COLO668 (cell line): ENCODE measurements around the gene ZBTB47.

Source experiments
- DNase-seq: peaks from one replicate; lab custom pipeline; 2025; ENCODE audit not compliant: unreplicated experiment; lab: John Stamatoyannopoulos, UW

ZBTB47 gene

DNA sequence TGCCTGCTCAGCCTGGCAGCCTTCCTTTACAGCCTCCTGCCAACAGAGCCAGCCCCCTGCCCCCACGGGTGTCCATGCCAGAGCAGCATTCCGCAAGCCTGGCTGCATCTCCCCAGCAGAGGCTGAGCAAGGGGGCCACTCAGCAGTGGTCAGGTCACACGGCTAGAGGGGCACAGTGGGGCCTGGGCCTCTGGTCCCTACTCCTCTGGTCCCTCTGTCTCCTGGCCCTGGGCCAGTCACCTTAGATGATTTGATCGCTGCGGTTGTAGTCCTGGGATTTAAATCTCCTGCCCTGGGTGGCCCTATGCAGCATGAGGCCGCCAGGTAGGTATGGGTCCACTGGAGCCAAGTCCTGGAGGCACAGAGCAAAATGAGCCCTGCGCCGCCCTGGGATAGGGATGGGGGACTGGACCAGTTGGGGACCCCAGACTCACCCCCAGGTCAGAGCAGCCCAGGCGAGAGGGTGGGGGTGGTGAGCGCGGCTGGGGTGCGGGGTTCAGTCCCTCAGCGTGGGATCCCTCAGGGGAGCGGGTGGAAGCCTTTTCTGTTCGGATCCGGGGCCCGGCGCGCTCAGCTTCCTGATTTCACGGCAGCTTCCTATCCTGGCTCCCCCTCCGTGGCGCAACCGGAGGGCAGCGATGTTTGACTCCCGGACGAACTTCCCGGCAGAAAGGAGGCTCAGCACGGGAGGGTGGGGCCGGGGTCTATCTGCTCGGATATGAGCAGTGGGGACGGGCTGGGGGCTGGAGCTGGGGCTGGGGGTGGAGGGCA lies at the start of gene ZBTB47:
Gene ZBTB47 (plus strand): TSS at position 138 of the 771 bp plus-strand sequence. CDS start 4,659 bp downstream, outside the sequence.
- DNase-seq: peak; percentile 31

- peak; percentile 8 for DNase-seq
Measured at GRCh38 chr3:42605546-42606173, 47.8 kb upstream of the ZBTB47 start.

DNA sequence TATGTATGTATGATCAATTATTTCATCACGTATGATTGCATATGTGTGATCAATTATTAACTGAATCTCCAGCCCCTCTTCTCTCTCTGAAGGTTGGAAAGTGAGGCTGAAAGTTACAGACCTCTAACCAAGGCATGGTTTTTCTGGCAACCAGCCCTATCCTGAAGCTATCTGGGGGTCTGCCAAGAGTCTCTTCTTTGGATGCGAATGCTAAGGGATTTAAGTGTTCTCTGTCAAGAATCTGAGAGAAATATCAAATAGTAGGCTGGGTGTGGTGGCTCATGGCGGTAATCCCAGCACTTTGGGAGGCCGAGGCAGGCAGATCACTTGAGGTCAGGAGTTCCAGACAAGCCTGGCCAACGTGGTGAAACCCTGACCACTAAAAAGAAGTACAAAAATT lies 44.9 kb upstream of the ZBTB47 start:
- no peak for DNase-seq

DNA sequence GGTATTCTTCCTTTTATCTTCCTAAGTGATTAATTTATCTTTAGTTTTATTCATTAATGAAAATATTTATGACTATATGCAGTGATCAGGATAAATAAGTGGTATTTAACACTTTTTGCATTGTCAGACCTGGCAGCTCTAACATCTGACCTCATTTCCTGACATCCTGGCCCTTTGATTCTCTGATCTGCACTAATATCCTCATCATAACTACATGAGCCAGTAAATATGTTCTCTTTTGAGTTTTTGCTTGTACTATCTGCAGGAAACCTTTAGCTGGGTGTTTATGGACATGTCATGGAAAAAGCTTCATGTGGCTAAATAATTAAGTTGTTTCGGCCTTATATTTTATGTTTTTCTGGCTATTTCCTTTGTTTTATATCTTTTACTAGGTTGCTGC lies 42.5 kb upstream of the ZBTB47 start:
- no peak for DNase-seq

DNA sequence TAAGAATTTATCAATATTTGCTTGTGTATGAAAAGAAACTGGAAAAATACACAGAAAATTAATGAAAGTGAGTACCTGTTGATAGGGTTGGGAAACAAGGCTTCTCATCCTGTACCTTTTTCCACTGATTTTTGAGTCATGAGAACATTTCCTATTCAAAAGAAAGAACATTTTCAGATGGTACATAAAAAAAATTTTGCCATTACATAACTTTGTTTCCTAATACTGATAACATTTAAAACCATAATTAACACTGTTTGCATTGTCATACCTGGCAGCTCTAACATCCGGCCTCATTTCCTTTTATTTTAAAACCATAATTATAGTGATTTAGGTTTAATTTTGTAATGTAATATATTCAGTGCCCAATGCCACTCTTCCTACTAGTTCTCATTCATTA lies 41.3 kb upstream of the ZBTB47 start:
- DNase-seq: no peak

GRCh38 chr3:42612928-42613327 lies 40.6 kb upstream of the ZBTB47 start:
- no peak for DNase-seq

DNA sequence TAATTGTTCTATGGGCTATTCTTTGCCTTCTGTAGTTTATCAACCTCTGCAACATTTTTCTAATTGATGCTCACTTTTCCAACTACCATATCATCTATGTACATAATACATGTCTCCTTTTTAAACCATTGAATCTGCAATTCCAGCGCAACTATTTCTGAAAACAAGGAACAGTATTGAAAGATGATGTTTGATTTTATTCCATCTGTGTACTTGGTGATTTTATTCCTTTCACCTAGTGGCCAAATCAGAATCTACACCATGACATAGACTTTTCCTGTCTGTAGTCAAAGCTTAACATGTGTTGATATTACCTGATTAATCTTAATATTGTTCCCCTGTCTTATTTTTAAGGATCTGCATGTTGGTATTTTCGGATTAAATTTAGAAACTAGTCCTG lies 40.0 kb upstream of the ZBTB47 start:
- DNase-seq: no peak

GRCh38 chr3:42631620-42632019 lies 21.9 kb upstream of the ZBTB47 start:
- DNase-seq: no peak

GRCh38 chr3:42632146-42632545 lies 21.4 kb upstream of the ZBTB47 start:
- DNase-seq: no peak

DNA sequence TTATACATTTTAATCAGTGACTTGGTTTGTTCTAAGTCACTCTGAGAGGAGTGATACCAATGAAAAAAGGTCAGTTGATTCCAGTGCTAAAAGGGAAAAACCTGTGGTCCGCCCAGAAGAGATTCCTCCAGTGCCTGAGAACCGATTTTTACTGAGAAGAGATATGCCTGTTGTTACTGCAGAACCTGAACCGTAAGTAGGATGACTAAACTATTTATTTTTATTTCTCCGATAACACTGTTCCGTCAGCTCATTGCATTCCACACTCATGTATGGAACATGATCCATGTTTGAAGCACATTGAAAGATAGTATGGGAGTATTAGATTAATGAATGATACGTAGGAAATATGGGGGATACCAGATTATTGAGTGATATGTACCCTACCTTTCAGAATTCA lies 20.0 kb upstream of the ZBTB47 start:
- DNase-seq: no peak

DNA sequence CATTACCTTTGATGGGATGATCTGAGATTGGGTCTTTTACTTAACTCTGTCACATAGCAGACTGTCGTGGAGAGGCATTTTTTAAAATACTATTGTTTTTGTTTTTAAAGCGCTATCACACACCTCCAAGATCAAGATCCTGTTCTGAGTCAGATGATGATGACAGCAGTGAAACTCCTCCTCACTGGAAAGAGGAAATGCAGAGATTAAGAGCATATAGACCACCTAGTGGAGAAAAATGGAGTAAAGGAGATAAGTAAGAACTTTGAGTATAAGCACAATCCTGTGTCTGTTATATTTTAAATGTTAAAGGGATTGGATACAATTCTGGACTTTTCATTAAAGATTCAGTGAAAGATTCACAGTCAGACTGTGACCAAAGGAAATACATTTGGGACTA lies 18.4 kb upstream of the ZBTB47 start:
- no peak for DNase-seq

GRCh38 chr3:42637001-42637400 lies 16.5 kb upstream of the ZBTB47 start:
- DNase-seq: no peak

- DNase-seq: no peak
Measured at GRCh38 chr3:42638339-42638842, 15.1 kb upstream of the ZBTB47 start.

DNA sequence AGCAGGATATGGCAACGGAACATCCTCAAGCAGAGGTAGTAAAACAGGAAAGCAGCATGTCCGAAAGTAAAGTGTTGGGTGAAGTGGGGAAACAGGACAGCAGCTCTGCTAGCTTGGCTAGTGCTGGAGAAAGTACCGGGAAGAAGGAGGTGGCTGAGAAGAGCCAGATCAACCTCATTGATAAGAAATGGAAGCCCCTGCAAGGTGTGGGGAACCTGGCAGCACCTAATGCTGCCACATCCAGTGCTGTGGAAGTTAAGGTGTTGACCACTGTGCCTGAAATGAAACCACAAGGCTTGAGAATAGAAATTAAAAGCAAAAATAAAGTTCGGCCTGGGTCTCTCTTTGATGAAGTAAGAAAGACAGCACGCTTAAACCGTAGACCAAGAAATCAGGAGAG lies 14.3 kb upstream of the ZBTB47 start:
- DNase-seq: no peak

DNA sequence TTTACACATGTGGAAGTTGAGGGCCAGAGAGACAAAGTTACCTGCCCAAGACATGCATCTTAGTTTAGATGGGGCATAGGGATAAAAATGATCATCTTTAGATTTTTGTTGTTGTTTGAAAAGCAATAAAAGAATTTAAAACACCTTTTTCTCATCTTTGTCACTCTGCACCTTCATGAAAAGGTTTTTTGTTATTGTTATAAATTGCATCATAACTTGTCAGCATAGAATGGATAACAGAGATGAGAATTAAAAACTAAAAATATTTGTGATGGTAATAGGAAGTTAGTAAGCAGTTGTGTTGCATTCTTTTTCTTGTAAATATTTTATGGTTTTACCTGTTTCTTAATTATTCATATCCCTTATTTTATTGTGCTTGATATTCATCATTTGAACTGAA lies 13.4 kb upstream of the ZBTB47 start:
- DNase-seq: no peak

- no peak for DNase-seq
Measured at GRCh38 chr3:42640771-42641370, 12.6 kb upstream of the ZBTB47 start.

DNA sequence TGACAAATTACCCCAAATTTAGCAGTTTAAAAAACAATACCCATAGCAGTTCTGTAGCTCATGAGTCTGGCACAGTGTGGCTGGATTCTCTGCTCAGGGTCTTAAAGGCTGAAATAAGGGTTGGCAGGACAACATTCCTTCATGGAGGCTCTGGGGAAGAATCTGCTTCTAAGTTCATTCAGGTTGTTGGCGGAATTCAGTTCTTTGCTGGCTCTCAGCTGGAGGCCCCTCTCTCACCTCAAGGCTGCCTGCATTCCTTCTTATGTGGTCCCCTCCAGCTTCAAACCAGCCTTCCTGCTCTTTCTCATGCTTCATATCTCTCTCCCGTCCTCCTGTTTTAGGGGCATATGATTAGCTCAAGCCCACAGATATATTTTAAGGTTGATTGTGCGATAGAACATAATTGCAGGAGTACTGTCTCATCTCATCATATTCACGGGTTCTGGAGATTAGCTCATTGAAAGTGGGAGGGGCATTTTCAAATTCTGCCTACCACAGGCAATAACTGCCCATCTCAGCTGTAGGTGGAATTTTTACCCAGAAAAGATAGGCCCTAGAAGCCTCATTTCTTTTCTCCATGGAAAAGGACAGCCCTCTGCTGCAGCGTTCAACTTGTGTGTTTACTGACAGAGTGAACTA lies 5.6 kb upstream of the ZBTB47 start:
- no peak for DNase-seq

DNA sequence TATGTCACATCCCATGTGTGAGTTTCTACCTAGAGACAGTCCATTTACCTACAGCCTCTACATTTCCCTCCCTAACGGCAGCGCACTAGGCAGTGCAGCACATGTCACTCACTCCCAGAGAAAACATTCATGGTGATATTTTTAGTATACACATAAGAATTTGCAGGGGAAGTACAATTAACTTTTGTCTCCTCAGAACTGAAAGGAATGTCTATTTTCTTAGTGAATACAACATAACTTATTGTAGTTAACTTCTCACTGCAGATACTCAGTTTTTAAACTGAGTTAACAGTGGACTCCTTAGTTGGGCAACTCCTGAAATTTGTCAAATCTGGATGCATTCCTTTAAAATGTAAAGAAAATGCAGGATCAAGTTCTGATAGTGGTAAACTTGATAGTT lies 4.5 kb upstream of the ZBTB47 start:
- DNase-seq: no peak

DNA sequence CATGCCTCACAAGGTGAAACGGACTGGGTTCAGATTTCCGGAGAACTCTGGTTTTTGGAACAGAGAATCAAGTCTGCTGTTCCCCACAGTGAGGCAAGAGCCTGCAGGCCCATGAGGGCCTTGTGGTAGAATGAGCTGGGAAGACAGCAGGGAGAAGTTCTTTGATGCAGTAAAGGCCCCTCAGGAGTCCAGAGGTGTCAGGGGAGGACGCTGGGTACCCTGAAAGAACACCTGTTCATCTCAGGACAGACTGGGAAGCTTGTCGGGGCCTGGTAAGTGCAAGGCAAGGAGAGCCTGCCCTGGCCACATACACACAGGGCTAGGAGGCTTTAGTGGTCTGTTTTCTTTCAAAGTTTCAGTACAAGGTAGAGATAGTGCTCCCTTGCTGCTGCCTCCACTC lies 3.7 kb upstream of the ZBTB47 start:
- no peak for DNase-seq

DNA sequence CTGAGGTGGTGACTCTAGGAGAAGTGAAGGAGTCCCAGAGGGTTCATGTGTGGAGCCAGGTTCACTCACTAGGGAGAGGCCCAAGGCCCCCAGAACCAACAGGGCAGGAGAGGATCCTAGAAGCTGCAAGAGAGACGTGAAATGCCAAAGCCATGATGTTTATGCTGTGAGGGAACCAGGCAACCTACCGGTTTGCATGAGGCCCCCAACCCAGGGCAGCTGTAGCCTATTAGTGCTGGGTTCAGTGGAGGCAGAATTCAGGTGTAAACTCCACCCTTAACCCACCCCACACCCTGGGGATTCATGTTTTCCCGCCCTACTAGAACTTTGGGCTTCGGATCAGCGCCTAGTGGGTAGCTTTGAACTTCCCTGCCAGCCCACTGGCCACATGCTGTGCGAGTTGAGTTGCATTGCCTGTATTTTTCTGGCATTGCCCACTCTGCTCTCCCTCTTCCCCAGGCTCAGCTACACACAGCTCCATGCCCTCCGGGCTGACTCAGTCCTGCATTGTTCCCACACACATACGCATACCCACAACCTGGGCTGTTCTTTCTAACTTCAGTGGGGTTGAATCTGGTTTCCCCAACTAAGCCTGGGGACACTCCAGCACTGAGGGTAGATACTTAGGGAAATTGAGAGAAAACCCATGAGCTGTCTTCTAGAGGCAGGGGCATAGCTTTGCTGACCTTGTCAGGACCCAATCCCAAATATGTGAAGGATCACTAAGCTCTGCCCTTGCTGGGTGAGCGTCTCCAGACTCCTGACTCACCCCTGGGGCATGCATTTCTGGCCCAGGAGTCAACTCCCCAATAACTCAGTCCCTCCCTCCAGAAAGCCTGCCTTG lies 2.0 kb upstream of the ZBTB47 start:
- no peak for DNase-seq

DNA sequence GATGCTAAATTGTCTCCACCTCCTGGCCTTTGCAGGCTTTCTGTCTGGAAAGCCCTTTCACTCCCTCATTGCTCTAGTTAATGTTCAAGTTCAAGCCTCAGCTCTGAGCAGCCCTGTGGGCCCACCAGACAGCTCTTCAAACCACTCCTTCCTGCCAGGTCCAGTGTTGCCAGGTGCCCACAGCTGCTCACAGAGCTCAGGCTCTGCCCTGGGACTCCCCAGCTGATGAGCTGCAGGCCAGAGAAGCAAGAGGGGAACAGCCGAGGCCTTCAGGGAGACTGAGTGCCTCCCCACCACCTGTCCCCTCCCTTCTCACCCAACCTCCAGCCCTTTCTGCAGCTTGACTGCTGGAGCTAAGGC lies 1.3 kb upstream of the ZBTB47 start:
- no peak for DNase-seq
